ENCODE results near the gene TACR2.

- TF ChIP-seq CTCF (IDR thresholded peaks at IDR 0.05) (no peak), EP300 (IDR thresholded peaks at IDR 0.05) (no peak), POLR2A (IDR thresholded peaks at IDR 0.05) (no peak)
Observed at GRCh38 chr10:69403066-69403465, 13.7 kb downstream of the TACR2 start.
